Mammary epithelial cell (primary cell): ENCODE data around the gene NTMT2.

Source experiments
- CTCF ChIP-seq, 2 donors: IDR thresholded peaks in 1 of 2; conservative IDR thresholded peaks in 1 of 2; 2 replicates each; pipeline ENCODE4 v1.5.1; 2011 to 2012; ENCODE audit warnings: inconsistent platforms in 2 of 2, low read length in 2 of 2, mild to moderate bottlenecking in 2 of 2, control low read depth in 1 of 2, low read depth in 1 of 2; ENCODE audit not compliant: insufficient read depth in 1 of 2; ENCODE audit errors: extremely low read depth in 1 of 2
- EZH2 ChIP-seq: IDR thresholded peaks from 2 replicates; pipeline ENCODE4 v1.6.1; 2012; ENCODE audit warnings: low read length, inconsistent platforms, borderline replicate concordance

- no peak for TF ChIP-seq CTCF (conservative IDR thresholded peaks at IDR 0.05 in 1 of 2, IDR thresholded peaks at IDR 0.05 in 1 of 2; ENCODE audit: extremely low read depth in 1 of 2, insufficient read depth in 1 of 2, low read depth in 1 of 2, low read length in 2 of 2)
- TF ChIP-seq EZH2 = no peak
Measured at GRCh38 chr1:170131450-170131849, 14.3 kb upstream of the NTMT2 start.
